Hepatocyte (in vitro differentiated cells): ENCODE results near the gene HOXC6.
A peak's percentile ranks its signal among the peaks of the same experiment; 100 is the strongest.

ENCODE experiments used
- EZH2 ChIP-seq: fragments of 200-600 bp; sonication (generic); IDR thresholded peaks from 2 replicates; pipeline ENCODE4 v1.6.1; 2016; ENCODE audit warnings: antibody characterized with exemption, mild to moderate bottlenecking, borderline replicate concordance
- EZH2phosphoT487 ChIP-seq: fragments of 200-600 bp; sonication (generic); IDR thresholded peaks from one replicate; pipeline ENCODE4 v1.6.1; 2018; ENCODE audit warnings: antibody characterized with exemption, mild to moderate bottlenecking, low read depth, moderate library complexity; ENCODE audit not compliant: unreplicated experiment, severe bottlenecking
- TF ChIP-seq, protein P1 (sequence below): fragments of 200-600 bp; sonication (generic); IDR thresholded peaks from 2 replicates; pipeline ENCODE4 v1.5.1; 2016; ENCODE audit warnings: antibody characterized with exemption, mild to moderate bottlenecking; ENCODE audit not compliant: poor library complexity

DNA sequence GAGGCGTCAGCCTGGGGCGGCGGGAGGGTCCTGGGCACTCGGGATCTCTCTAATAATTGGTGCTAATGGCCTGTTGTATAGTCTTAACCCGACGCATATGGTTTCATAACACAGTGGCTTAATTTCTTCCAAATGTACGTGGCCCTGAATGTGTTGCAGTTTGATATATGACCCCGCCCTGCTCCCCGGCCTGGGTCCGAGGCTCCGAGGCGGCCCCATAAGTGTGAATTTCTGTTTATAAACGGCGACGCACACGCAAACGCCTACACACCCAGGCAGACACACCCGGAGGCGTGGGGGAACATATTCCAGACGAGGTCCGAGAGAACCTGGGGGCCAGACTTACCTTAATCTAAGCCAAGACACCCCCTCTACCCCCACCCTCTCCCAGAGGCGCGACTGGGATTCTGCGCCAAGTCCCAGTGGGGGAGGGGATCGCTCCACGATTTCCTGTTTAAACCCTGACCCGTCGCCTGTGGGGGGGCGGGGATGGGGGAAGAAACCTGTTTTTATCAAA lies 9.7 kb upstream of the HOXC6 start:
- TF ChIP-seq, protein P1, sequence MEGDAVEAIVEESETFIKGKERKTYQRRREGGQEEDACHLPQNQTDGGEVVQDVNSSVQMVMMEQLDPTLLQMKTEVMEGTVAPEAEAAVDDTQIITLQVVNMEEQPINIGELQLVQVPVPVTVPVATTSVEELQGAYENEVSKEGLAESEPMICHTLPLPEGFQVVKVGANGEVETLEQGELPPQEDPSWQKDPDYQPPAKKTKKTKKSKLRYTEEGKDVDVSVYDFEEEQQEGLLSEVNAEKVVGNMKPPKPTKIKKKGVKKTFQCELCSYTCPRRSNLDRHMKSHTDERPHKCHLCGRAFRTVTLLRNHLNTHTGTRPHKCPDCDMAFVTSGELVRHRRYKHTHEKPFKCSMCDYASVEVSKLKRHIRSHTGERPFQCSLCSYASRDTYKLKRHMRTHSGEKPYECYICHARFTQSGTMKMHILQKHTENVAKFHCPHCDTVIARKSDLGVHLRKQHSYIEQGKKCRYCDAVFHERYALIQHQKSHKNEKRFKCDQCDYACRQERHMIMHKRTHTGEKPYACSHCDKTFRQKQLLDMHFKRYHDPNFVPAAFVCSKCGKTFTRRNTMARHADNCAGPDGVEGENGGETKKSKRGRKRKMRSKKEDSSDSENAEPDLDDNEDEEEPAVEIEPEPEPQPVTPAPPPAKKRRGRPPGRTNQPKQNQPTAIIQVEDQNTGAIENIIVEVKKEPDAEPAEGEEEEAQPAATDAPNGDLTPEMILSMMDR = no peak
- TF ChIP-seq EZH2 = no peak
- TF ChIP-seq EZH2phosphoT487 = peak; percentile 39
